Thyroid gland (tissue), 4 donors: Measurements from ENCODE around the gene CAMSAP2. TPM values are rescaled to one million over a fixed set of nuclear protein-coding genes. Genes with fewer than 3 reads are reported as not detected.
A peak's percentile ranks its signal among the peaks of the same experiment; 100 is the strongest.

ENCODE experiments used
- DNase-seq, 2 donors: peaks; one replicate each; pipeline ENCODE4 v3.0.0-alpha.2; 2019
- H3K27ac ChIP-seq, 3 donors: fragments of 200-600 bp; sonication (generic); 1 replicate in 2 of 3; 2 replicates in 1 of 3; pipeline ENCODE4 v1.5.1; 2016 to 2019; ENCODE audit warnings: mild to moderate bottlenecking in 1 of 3, moderate library complexity in 1 of 3
- H3K27me3 ChIP-seq: fragments of 200-600 bp; sonication (generic); one replicate; pipeline ENCODE4 v1.5.1; 2019
- H3K36me3 ChIP-seq, 2 donors: fragments of 200-600 bp; sonication (generic); one replicate each; pipeline ENCODE4 v1.5.1; 2016 to 2019
- H3K4me1 ChIP-seq, 2 donors: fragments of 200-600 bp; sonication (generic); one replicate each; pipeline ENCODE4 v1.5.1; 2017 to 2019
- H3K4me3 ChIP-seq, 3 donors: fragments of 200-600 bp; sonication (generic); replicated peaks in 1 of 3; 1 replicate in 2 of 3; 2 replicates in 1 of 3; pipeline ENCODE4 v1.5.1; 2016; ENCODE audit warnings: mild to moderate bottlenecking in 1 of 3
- H3K9me3 ChIP-seq: fragments of 200-600 bp; sonication (generic); one replicate; pipeline ENCODE4 v1.5.1; 2017
- CTCF ChIP-seq, 6 experiments: fragments of 200-600 bp in 3 of 6; fragments of 450-650 bp in 3 of 6; sonication (generic) in 3 of 6; IDR thresholded peaks; one replicate each; pipeline ENCODE4 v1.5.1; 2016 to 2019; ENCODE audit warnings: antibody characterized with exemption in 6 of 6, mild to moderate bottlenecking in 2 of 6, inconsistent platforms in 1 of 6, moderate library complexity in 1 of 6
- POLR2A ChIP-seq, 2 donors: fragments of 450-650 bp; IDR thresholded peaks; one replicate each; pipeline ENCODE4 v1.6.1; 2017; ENCODE audit warnings: antibody characterized with exemption in 2 of 2, mild to moderate bottlenecking in 2 of 2, moderate library complexity in 1 of 2
- WGBS, 2 donors: methylation state at CpG; one replicate each; pipeline ENCODE4 v1.1.5; 2017; 5-methylcytosine and 5-hydroxymethylcytosine counted together
- intact Hi-C: fragments of 100-400 bp; cut with DNase I; formaldehyde crosslinking; loops from one replicate; pipeline ENCODE4 v1.15.1; 2023
- total RNA-seq, 4 donors: library from RNA; depleted of rRNA; stranded (reverse); fragments of >200 nt; gene quantifications; one replicate each; pipeline ENCODE4 v1.2.3, GENCODE V29; 2016

The CAMSAP2 gene
- total RNA-seq, result 10 to 100 TPM; 36.3 to 53.5 (median 41.8) TPM

- Histone ChIP-seq H3K4me1 (peaks cover 15 to 33% of the 10 kb centered on the region in 2 donors), H3K4me3 (peak within 1 kb of the TSS; percentile 83 to 91 (median 89)), H3K27me3 (no peaks in the 10 kb centered on the region), H3K27ac (peak within 1 kb of the TSS; percentile 99 to 100 (median 100)), H3K9me3 (no peaks in the 10 kb centered on the region), H3K36me3 (no peaks in the 10 kb centered on the region)
- peak; percentile 95 to 97 for DNase-seq
- 1 to 2% methylated on average over 12 to 30 of the region's 33 CpGs for WGBS, 2 donors
- intact Hi-C loops, result loop anchor here (5.0 to 10.0 kb wide), 2 partner anchors 66 to 114 kb away; partner anchors contain the start of gene KIF14
- no peak for TF ChIP-seq CTCF (IDR thresholded peaks at IDR 0.05)
- peak in 1 of 2 donors; percentile 29 for TF ChIP-seq POLR2A (IDR thresholded peaks at IDR 0.05)
Measured at GRCh38 chr1:200738327-200738948, at the start of gene CAMSAP2. TSS of gene CAMSAP2 (plus strand) at chr1:200738893. CDS start at chr1:200739828, 935 bp downstream.

- Histone ChIP-seq H3K36me3 (no peaks in the 10 kb centered on the region), H3K9me3 (no peaks in the 10 kb centered on the region), H3K27ac (no peak overlapping the region), H3K27me3 (no peaks in the 10 kb centered on the region), H3K4me1 (no peaks in the 10 kb centered on the region), H3K4me3 (no peak overlapping the region)
- no peak for DNase-seq
- WGBS, 2 donors, result 93 to 97% methylated on average over 1 of the region's 1 CpG
- intact Hi-C loops, result no loop called here
- TF ChIP-seq POLR2A (IDR thresholded peaks at IDR 0.05) (no peak), CTCF (IDR thresholded peaks at IDR 0.05) (no peak)
Measured at GRCh38 chr1:200692316-200692715, 46.4 kb upstream of the CAMSAP2 start.

- H3K9me3 ChIP-seq, result no peaks in the 10 kb centered on the region
- intact Hi-C loops, result no loop called here
- TF ChIP-seq CTCF (IDR thresholded peaks at IDR 0.05), result no peak
- TF ChIP-seq POLR2A (IDR thresholded peaks at IDR 0.05), result no peak
- no peak for DNase-seq
- no peaks in the 10 kb centered on the region for H3K4me1 ChIP-seq
- no peak overlapping the region for H3K4me3 ChIP-seq
- H3K36me3 ChIP-seq, result no peaks in the 10 kb centered on the region
- H3K27me3 ChIP-seq, result no peaks in the 10 kb centered on the region
- no peak overlapping the region for H3K27ac ChIP-seq
Measured at GRCh38 chr1:200693327-200693726, 45.4 kb upstream of the CAMSAP2 start.

GRCh38 chr1:200694738-200695137 is 44.0 kb upstream of the CAMSAP2 start:
- TF ChIP-seq POLR2A (IDR thresholded peaks at IDR 0.05) (no peak), CTCF (IDR thresholded peaks at IDR 0.05) (no peak)
- H3K27ac ChIP-seq, result no peak overlapping the region
- H3K36me3 ChIP-seq, result no peaks in the 10 kb centered on the region
- intact Hi-C loops, result no loop called here
- H3K4me1 ChIP-seq, result no peaks in the 10 kb centered on the region
- H3K9me3 ChIP-seq, result no peaks in the 10 kb centered on the region
- H3K27me3 ChIP-seq, result no peaks in the 10 kb centered on the region
- WGBS, 2 donors, result 67 to 73% methylated on average over 3 of the region's 3 CpGs
- H3K4me3 ChIP-seq, result no peak overlapping the region
- no peak for DNase-seq

GRCh38 chr1:200699871-200700270 is 38.8 kb upstream of the CAMSAP2 start:
- Histone ChIP-seq H3K4me3 (no peak overlapping the region), H3K9me3 (no peaks in the 10 kb centered on the region), H3K27ac (no peak overlapping the region), H3K36me3 (no peaks in the 10 kb centered on the region), H3K27me3 (no peaks in the 10 kb centered on the region), H3K4me1 (no peaks in the 10 kb centered on the region)
- intact Hi-C loops, result no loop called here
- TF ChIP-seq CTCF (IDR thresholded peaks at IDR 0.05), result no peak
- no peak for TF ChIP-seq POLR2A (IDR thresholded peaks at IDR 0.05)
- 55 to 75% methylated on average over 1 of the region's 1 CpG for WGBS, 2 donors
- no peak for DNase-seq
